Neuronal stem cell (in vitro differentiated cells): ENCODE results near the gene PSRC1. TPM values are rescaled to one million over a fixed set of nuclear protein-coding genes. Genes with fewer than 3 reads are reported as not detected.

Experiments used
- DNase-seq: peaks from one replicate; pipeline ENCODE4 v3.0.0-alpha.2; 2013; ENCODE audit warnings: low spot score
- H2AFZ ChIP-seq: one replicate; pipeline ENCODE4 v1.6.1; 2013; ENCODE audit warnings: mild to moderate bottlenecking, low read length, inconsistent platforms
- H2AK5ac ChIP-seq: 2 replicates; pipeline ENCODE4 v1.6.1; 2013; ENCODE audit warnings: low read depth, mild to moderate bottlenecking, inconsistent platforms, low read length, moderate library complexity, mixed read lengths
- H2BK120ac ChIP-seq: 2 replicates; pipeline ENCODE4 v1.6.1; 2013; ENCODE audit warnings: low read depth, mild to moderate bottlenecking, inconsistent platforms, low read length, moderate library complexity, mixed read lengths
- H2BK12ac ChIP-seq: one replicate; pipeline ENCODE4 v1.6.1; 2013; ENCODE audit warnings: low read length, inconsistent platforms
- H2BK15ac ChIP-seq: 2 replicates; pipeline ENCODE4 v1.6.1; 2013; ENCODE audit warnings: mild to moderate bottlenecking, low read length, inconsistent platforms, mixed read lengths
- H2BK5ac ChIP-seq: one replicate; pipeline ENCODE4 v1.6.1; 2013; ENCODE audit warnings: inconsistent platforms, mild to moderate bottlenecking, low read length, moderate library complexity
- H3K14ac ChIP-seq: one replicate; pipeline ENCODE4 v1.6.1; 2013; ENCODE audit warnings: low read length, inconsistent platforms
- H3K18ac ChIP-seq: 2 replicates; pipeline ENCODE4 v1.6.1; 2013; ENCODE audit warnings: low read length, inconsistent platforms
- H3K23ac ChIP-seq: 2 replicates; pipeline ENCODE4 v1.6.1; 2013; ENCODE audit warnings: low read depth, mild to moderate bottlenecking, mixed read lengths, low read length, inconsistent platforms; ENCODE audit not compliant: poor library complexity
- H3K27ac ChIP-seq: replicated peaks from 3 replicates; pipeline ENCODE4 v1.5.1; 2013; ENCODE audit warnings: low read length, inconsistent platforms
- H3K27me3 ChIP-seq, 3 experiments: 2 replicates each; pipeline ENCODE4 v1.6.1; 2013; ENCODE audit warnings: low read length in 3 of 3, mild to moderate bottlenecking in 2 of 3, inconsistent platforms in 1 of 3, low read depth in 1 of 3, mixed read lengths in 1 of 3, moderate library complexity in 1 of 3; ENCODE audit not compliant: control insufficient read depth in 3 of 3, insufficient read depth in 3 of 3
- H3K36me3 ChIP-seq, 2 donors: replicated peaks in 1 of 2; 2 replicates each; pipeline ENCODE4 v1.6.1; 2013; ENCODE audit warnings: low read length in 2 of 2; ENCODE audit not compliant: control insufficient read depth in 2 of 2, insufficient read depth in 2 of 2
- H3K4ac ChIP-seq: 2 replicates; pipeline ENCODE4 v1.6.1; 2013; ENCODE audit warnings: inconsistent platforms, mild to moderate bottlenecking, low read length, moderate library complexity
- H3K4me1 ChIP-seq, 2 donors: 1 replicate in 1 of 2; 2 replicates in 1 of 2; pipeline ENCODE4 v1.6.1; 2013; ENCODE audit warnings: low read length in 2 of 2, low read depth in 1 of 2; ENCODE audit not compliant: control insufficient read depth in 2 of 2, insufficient read depth in 1 of 2
- H3K4me2 ChIP-seq: one replicate; pipeline ENCODE4 v1.6.1; 2013; ENCODE audit warnings: mild to moderate bottlenecking, low read length, inconsistent platforms; ENCODE audit not compliant: insufficient read depth, poor library complexity, severe bottlenecking
- H3K4me3 ChIP-seq, 2 donors: 2 replicates each; pipeline ENCODE4 v1.5.1; 2013; ENCODE audit warnings: low read length in 2 of 2, mild to moderate bottlenecking in 2 of 2, inconsistent platforms in 1 of 2, moderate library complexity in 1 of 2
- H3K79me1 ChIP-seq: one replicate; pipeline ENCODE4 v1.6.1; 2013; ENCODE audit warnings: low read depth, mild to moderate bottlenecking, inconsistent platforms, low read length, moderate library complexity
- H3K9ac ChIP-seq: one replicate; pipeline ENCODE4 v1.6.1; 2013; ENCODE audit warnings: mild to moderate bottlenecking, low read depth, low read length, inconsistent platforms; ENCODE audit not compliant: poor library complexity
- H3K9me3 ChIP-seq, 2 donors: replicated peaks in 1 of 2; 2 replicates each; pipeline versions ENCODE3 to v1.6.1; 2013; ENCODE audit warnings: low read length in 2 of 2, mild to moderate bottlenecking in 2 of 2, inconsistent platforms in 1 of 2, low read depth in 1 of 2, mixed read lengths in 1 of 2, moderate library complexity in 1 of 2; ENCODE audit not compliant: control insufficient read depth in 2 of 2, insufficient read depth in 1 of 2
- H4K8ac ChIP-seq: one replicate; pipeline ENCODE4 v1.6.1; 2013; ENCODE audit warnings: low read depth, mild to moderate bottlenecking, inconsistent platforms, low read length, moderate library complexity
- H4K91ac ChIP-seq: one replicate; pipeline ENCODE4 v1.6.1; 2013; ENCODE audit warnings: low read length, low read depth, mild to moderate bottlenecking, inconsistent platforms; ENCODE audit not compliant: poor library complexity
- WGBS, 2 donors: extraction: QIAGEN DNeasy Blood & Tissue Kit; methylation state at CpG; one replicate each; pipeline ENCODE4 v1.1.7; 2013; ENCODE audit warnings: missing lambda C conversion rate in 2 of 2, mixed read lengths in 1 of 2; ENCODE audit not compliant: insufficient read length in 2 of 2, insufficient replicate concordance in 1 of 2; ENCODE audit errors: extremely low coverage in 2 of 2; 5-methylcytosine and 5-hydroxymethylcytosine counted together
- polyA plus RNA-seq, 2 experiments: library from polyadenylated mRNA; stranded (reverse); fragments of 200-250 nt; gene quantifications; one replicate each; pipeline ENCODE4 v1.2.3, GENCODE V29; 2013

PSRC1 gene
- polyA plus RNA-seq (2013, experiment 1 of 2) = 118 TPM
- 115 TPM for polyA plus RNA-seq (2013, experiment 2 of 2)

DNA sequence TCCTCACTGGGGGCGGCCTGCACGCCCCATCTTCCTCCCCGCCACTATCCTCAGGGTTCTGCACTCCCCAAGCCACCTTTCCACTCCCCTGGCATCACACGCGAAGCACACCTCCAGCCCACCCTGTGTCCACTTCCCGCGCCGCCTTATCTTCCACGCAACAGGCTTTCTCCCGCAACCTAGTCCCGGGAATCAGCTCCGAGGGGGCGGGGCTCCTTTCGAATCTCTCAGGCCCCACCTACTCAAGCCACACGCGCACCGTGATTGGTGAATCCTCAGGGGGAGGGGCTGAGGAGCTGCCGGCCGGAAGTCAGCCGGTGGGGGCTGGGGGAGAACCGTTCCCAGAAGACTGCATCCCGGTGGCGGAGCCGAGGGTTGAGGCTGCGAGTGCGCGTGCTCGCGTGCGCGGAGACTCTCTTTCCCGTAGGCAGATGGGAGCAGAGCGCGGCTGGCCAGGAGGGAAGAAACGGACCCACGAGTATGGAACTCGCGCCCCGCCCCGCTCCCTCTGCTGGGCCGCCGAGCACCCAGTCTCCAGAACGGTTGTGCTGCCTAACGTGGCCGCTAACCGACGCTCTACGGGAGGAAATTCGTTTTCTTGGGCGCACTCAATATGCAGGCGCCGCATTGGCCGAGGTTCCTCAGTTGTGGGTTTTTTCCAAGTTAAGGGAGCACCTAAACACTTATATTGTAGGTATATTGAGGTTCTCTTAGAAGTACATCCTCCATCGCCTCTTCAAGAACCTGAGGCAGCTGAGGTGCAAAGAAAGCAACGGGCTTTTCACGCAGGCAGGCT is at the start of gene PSRC1:
TSS of gene PSRC1 (minus strand) at position 194 of the 796 bp plus-strand sequence.
- no peaks in the 10 kb centered on the region for H3K9me3 ChIP-seq
- H3K9ac ChIP-seq = peak within 1 kb of the TSS; percentile 99
- H3K79me1 ChIP-seq = peaks cover 15% of the 10 kb centered on the region
- no peaks in the 10 kb centered on the region for H3K27me3 ChIP-seq
- DNase-seq = peak; percentile 95
- H3K4me3 ChIP-seq = peak within 1 kb of the TSS; percentile 94 to 96
- peak within 1 kb of the TSS; percentile 90 for H3K27ac ChIP-seq
- H3K4me1 ChIP-seq = peaks cover 12 to 23% of the 10 kb centered on the region in 2 donors
- peak within 1 kb of the TSS; percentile 90 for H2AFZ ChIP-seq
- H3K23ac ChIP-seq = peak within 1 kb of the TSS; percentile 92
- peak within 1 kb of the TSS; percentile 91 for H3K4me2 ChIP-seq
- H3K14ac ChIP-seq = peak within 1 kb of the TSS; percentile 99
- WGBS, 2 donors = no CpG with 5 or more reads among the region's 56 CpGs
- H2BK15ac ChIP-seq = no peak within 1 kb of the TSS
- no peak within 1 kb of the TSS for H4K8ac ChIP-seq
- H2AK5ac ChIP-seq = peak within 1 kb of the TSS; percentile 86
- H3K36me3 ChIP-seq = peaks cover 21 to 36% of the 10 kb centered on the region in 2 donors
- H2BK5ac ChIP-seq = peak within 1 kb of the TSS; percentile 95
- no peak within 1 kb of the TSS for H3K4ac ChIP-seq
- H4K91ac ChIP-seq = no peak within 1 kb of the TSS
- peak within 1 kb of the TSS; percentile 88 for H2BK120ac ChIP-seq
- no peak within 1 kb of the TSS for H2BK12ac ChIP-seq
- H3K18ac ChIP-seq = peak within 1 kb of the TSS; percentile 98

DNA sequence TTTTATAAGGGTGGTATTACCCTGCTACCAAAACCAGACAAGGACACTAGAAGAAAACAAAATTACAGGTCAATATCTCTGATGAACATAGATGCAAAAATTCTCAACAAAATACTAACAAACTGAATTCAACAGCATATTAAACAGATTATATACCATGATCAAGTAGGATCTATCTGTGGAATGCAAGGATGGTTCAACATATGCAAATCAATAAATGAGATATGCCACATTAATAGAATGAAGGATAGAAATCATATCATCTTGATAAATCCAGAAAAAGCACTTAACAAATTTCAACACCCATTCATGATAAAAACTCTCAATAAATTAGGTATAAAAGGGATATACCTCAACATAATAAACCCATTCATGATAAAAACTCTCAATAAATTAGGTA is 48.2 kb upstream of the PSRC1 start:
- Histone ChIP-seq H3K14ac (no peak overlapping the region), H3K27me3 (no peaks in the 10 kb centered on the region), H4K8ac (no peak overlapping the region), H2BK15ac (no peak overlapping the region), H3K9ac (no peak overlapping the region), H4K91ac (no peak overlapping the region), H2AK5ac (no peak overlapping the region), H2BK12ac (no peak overlapping the region), H3K4me1 (no peaks in the 10 kb centered on the region), H3K18ac (no peak overlapping the region), H3K4ac (no peak overlapping the region), H3K23ac (no peak overlapping the region), H2AFZ (no peak overlapping the region), H3K4me2 (no peak overlapping the region), H2BK120ac (no peak overlapping the region), H3K9me3 (peaks cover 5 to 31% of the 10 kb centered on the region in 2 donors), H3K4me3 (no peak overlapping the region), H2BK5ac (no peak overlapping the region), H3K36me3 (peaks cover 19 to 85% of the 10 kb centered on the region in 2 donors), H3K79me1 (no peaks in the 10 kb centered on the region), H3K27ac (no peak overlapping the region)
- no peak for DNase-seq

DNA sequence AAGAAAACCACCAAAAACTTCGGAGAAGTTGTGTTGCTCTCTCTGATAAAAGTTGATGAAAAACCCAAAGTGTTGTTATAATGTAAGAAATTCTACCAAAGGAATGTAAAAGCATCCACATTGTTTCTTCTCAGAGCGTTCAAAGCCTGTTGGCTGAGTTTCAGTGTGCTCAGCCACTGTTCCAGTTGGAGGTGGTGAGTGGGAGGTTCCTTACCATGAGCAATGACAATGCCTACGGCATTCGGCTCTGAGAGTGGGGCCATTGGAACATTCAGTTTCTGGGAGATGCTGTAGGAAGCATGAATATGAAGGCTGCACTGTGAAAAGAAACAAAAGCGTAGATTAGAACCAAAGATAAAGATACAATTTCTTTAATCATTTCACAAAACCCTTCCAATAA is 44.3 kb upstream of the PSRC1 start:
- H3K36me3 ChIP-seq = peaks cover 16 to 86% of the 10 kb centered on the region in 2 donors
- DNase-seq = no peak
- H2BK12ac ChIP-seq = no peak overlapping the region
- H4K8ac ChIP-seq = no peak overlapping the region
- no peaks in the 10 kb centered on the region for H3K79me1 ChIP-seq
- H3K27ac ChIP-seq = no peak overlapping the region
- no peak overlapping the region for H2AK5ac ChIP-seq
- H3K9me3 ChIP-seq = peaks cover 3 to 23% of the 10 kb centered on the region in 2 donors
- no peak overlapping the region for H3K18ac ChIP-seq
- H2AFZ ChIP-seq = no peak overlapping the region
- no peak overlapping the region for H3K23ac ChIP-seq
- no peaks in the 10 kb centered on the region for H3K27me3 ChIP-seq
- H3K9ac ChIP-seq = no peak overlapping the region
- H3K4me2 ChIP-seq = no peak overlapping the region
- no peak overlapping the region for H3K14ac ChIP-seq
- H2BK5ac ChIP-seq = no peak overlapping the region
- no peak overlapping the region for H4K91ac ChIP-seq
- WGBS, 2 donors = no CpG with 5 or more reads among the region's 5 CpGs
- no peaks in the 10 kb centered on the region for H3K4me1 ChIP-seq
- H3K4me3 ChIP-seq = no peak overlapping the region
- H2BK15ac ChIP-seq = no peak overlapping the region
- H2BK120ac ChIP-seq = no peak overlapping the region
- no peak overlapping the region for H3K4ac ChIP-seq

DNA sequence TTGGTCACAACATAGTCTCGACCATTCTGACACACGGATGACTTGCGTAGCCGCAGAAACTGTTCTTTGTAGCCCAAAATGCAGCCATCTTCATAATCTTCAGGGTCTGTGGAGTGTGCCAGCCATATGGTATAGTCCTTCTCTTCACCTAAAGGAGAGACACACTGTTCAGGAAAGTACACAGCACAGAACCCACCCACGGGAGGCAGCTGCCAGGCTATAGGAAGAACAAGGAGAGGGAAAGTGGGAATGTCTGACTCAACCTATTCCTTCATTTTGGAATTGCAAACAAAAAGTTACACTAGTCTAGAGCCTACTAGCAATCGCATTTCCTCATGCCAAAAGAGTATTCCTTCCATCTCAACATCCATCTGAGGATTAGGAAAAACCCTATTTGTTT is 40.0 kb upstream of the PSRC1 start:
- Histone ChIP-seq H3K36me3 (peaks cover 31 to 95% of the 10 kb centered on the region in 2 donors), H3K79me1 (no peaks in the 10 kb centered on the region), H4K91ac (no peak overlapping the region), H3K14ac (no peak overlapping the region), H2BK5ac (no peak overlapping the region), H3K4me1 (no peaks in the 10 kb centered on the region), H3K27me3 (no peaks in the 10 kb centered on the region), H3K4me2 (no peak overlapping the region), H3K18ac (no peak overlapping the region), H2AK5ac (no peak overlapping the region), H3K27ac (no peak overlapping the region), H3K9me3 (no peaks in the 10 kb centered on the region), H2BK12ac (no peak overlapping the region), H3K9ac (no peak overlapping the region), H3K4me3 (no peak overlapping the region), H3K4ac (no peak overlapping the region), H4K8ac (no peak overlapping the region), H2BK120ac (no peak overlapping the region), H2AFZ (no peak overlapping the region), H2BK15ac (no peak overlapping the region), H3K23ac (no peak overlapping the region)
- no CpG with 5 or more reads among the region's 6 CpGs for WGBS, 2 donors
- no peak for DNase-seq
